ENCODE results near the gene OGFR.

OGFR gene

GRCh38 chr20:62768234-62768546, 36.4 kb upstream of the OGFR start:
- TF ChIP-seq MYC (IDR thresholded peaks at IDR 0.05; ENCODE audit: low read depth, low read length) = no peak
- TF ChIP-seq, protein P1, sequence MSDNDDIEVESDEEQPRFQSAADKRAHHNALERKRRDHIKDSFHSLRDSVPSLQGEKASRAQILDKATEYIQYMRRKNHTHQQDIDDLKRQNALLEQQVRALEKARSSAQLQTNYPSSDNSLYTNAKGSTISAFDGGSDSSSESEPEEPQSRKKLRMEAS (IDR thresholded peaks at IDR 0.05; ENCODE audit: low read depth, low read length) = no peak
- TF ChIP-seq, protein P2, sequence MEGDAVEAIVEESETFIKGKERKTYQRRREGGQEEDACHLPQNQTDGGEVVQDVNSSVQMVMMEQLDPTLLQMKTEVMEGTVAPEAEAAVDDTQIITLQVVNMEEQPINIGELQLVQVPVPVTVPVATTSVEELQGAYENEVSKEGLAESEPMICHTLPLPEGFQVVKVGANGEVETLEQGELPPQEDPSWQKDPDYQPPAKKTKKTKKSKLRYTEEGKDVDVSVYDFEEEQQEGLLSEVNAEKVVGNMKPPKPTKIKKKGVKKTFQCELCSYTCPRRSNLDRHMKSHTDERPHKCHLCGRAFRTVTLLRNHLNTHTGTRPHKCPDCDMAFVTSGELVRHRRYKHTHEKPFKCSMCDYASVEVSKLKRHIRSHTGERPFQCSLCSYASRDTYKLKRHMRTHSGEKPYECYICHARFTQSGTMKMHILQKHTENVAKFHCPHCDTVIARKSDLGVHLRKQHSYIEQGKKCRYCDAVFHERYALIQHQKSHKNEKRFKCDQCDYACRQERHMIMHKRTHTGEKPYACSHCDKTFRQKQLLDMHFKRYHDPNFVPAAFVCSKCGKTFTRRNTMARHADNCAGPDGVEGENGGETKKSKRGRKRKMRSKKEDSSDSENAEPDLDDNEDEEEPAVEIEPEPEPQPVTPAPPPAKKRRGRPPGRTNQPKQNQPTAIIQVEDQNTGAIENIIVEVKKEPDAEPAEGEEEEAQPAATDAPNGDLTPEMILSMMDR (IDR thresholded peaks at IDR 0.05; ENCODE audit: low read depth, low read length) = no peak
- TF ChIP-seq POLR2A (IDR thresholded peaks at IDR 0.05; ENCODE audit: extremely low read depth, insufficient read length) = no peak
- DNase-seq (ENCODE audit: low read depth) = no peak
- no peak overlapping the region for H3K4me3 ChIP-seq (ENCODE audit: low read depth, low read length)

GRCh38 chr20:62768551-62769287, 35.9 kb upstream of the OGFR start:
- no peak overlapping the region for H3K4me3 ChIP-seq (ENCODE audit: low read depth, low read length)

GRCh38 chr20:62769346-62770071, 35.1 kb upstream of the OGFR start:
- TF ChIP-seq, protein P1 (IDR thresholded peaks at IDR 0.05; ENCODE audit: low read depth, low read length) = no peak
- TF ChIP-seq POLR2A (IDR thresholded peaks at IDR 0.05; ENCODE audit: extremely low read depth, insufficient read length) = no peak
- no peak for TF ChIP-seq MYC (IDR thresholded peaks at IDR 0.05; ENCODE audit: low read depth, low read length)
- TF ChIP-seq, protein P2 (IDR thresholded peaks at IDR 0.05; ENCODE audit: low read depth, low read length) = no peak
- H3K4me3 ChIP-seq (ENCODE audit: low read depth, low read length) = no peak overlapping the region
- no peak for DNase-seq (ENCODE audit: low read depth)

More at GRCh38 chr20:62768551-62769287, 35.9 kb upstream of the OGFR start:
- TF ChIP-seq POLR2A (IDR thresholded peaks at IDR 0.05; ENCODE audit: extremely low read depth, insufficient read length) = no peak
- TF ChIP-seq, protein P1 (IDR thresholded peaks at IDR 0.05; ENCODE audit: low read depth, low read length) = 0 out of 2 replicates have a peak, but pooled peaks have one; percentile 15
- TF ChIP-seq MYC (IDR thresholded peaks at IDR 0.05; ENCODE audit: low read depth, low read length) = no peak
- DNase-seq (ENCODE audit: low read depth) = no peak

DNA sequence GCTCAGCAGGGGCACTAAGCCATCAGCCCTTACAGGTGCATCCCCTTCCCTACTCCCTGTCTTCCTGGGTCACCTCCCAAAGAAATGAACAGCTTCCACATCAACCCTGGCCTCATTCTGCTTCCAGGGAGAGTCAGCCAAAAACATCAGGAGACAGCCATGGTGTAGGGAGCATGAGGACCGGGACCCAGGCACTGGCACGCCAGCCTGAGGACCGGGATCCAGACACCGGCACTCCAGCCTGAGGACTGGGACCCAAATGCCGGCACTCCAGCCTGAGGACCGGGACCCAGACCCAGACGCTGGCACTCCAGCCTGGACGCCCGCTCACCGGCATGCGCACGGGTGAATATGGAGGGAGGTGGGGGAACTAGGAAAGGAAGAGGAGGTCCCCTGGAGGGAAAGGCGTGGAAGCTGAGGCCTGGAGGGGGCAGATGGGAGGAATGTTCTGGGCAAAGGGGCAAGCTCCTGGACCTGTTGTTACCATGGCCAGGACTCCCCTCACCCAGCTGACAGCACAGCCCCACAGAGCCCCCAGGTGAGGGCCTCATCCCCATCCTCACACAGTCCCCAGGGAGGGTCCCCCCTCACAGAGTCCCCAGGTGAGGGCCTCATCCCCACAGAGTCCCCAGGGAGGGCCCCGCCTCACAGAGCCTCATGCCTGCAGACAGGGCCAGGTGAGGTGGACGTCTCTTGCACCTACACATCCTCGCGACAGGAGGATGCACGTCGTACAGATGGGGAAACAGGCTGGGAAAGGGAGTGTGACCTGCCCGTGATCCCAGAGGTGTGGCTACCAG, 34.3 kb upstream of the OGFR start:
- H3K4me3 ChIP-seq (ENCODE audit: low read depth, low read length) = no peak overlapping the region
- DNase-seq (ENCODE audit: low read depth) = no peak
- TF ChIP-seq POLR2A (IDR thresholded peaks at IDR 0.05; ENCODE audit: extremely low read depth, insufficient read length) = no peak
- TF ChIP-seq, protein P1 (IDR thresholded peaks at IDR 0.05; ENCODE audit: low read depth, low read length) = no peak
- TF ChIP-seq, protein P2 (IDR thresholded peaks at IDR 0.05; ENCODE audit: low read depth, low read length) = no peak
- TF ChIP-seq MYC (IDR thresholded peaks at IDR 0.05; ENCODE audit: low read depth, low read length) = no peak

DNA sequence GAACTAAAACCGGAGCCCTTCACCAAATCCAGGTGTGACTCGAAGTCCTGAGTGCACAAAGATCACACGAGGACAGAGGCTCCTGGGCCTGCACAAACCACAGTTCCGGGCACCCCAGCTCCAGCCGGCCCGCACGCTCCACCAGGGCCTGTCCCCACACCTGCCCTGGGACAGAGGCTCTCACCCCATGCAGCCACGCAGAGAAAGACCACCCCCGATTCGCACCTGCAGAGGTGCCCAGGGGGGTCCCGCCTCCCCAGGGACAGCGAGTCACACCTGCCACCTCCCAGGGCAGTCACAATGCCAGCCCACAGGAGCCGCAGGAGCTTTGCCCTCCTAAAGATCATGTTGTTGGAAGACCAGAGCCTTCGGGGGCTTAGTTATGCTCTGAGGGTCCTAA, 33.7 kb upstream of the OGFR start:
- TF ChIP-seq, protein P2 (IDR thresholded peaks at IDR 0.05; ENCODE audit: low read depth, low read length) = no peak
- TF ChIP-seq MYC (IDR thresholded peaks at IDR 0.05; ENCODE audit: low read depth, low read length) = no peak
- no peak for DNase-seq (ENCODE audit: low read depth)
- H3K4me3 ChIP-seq (ENCODE audit: low read depth, low read length) = no peak overlapping the region

All from NB4 (cell line).